SJSA1 (cell line): ENCODE measurements around the gene NEK6. TPM values are rescaled to one million over a fixed set of nuclear protein-coding genes. Genes with fewer than 3 reads are reported as not detected.

Experiments
- DNase-seq, 2 experiments: peaks; one replicate each; pipeline ENCODE4 v3.0.0-alpha.2; 2015 to 2020; ENCODE audit warnings: low spot score in 2 of 2, low read depth in 1 of 2
- H3K27ac ChIP-seq: fragments of 250-450 bp; sonication (Bioruptor Pico); 2 replicates; pipeline ENCODE4 v1.5.1; 2020; ENCODE audit warnings: mild to moderate bottlenecking, moderate library complexity
- H3K27me3 ChIP-seq: fragments of 250-450 bp; sonication (Bioruptor Pico); replicated peaks from 2 replicates; pipeline ENCODE4 v1.5.1; 2020; ENCODE audit warnings: mild to moderate bottlenecking, moderate library complexity
- H3K36me3 ChIP-seq: fragments of 250-450 bp; sonication (Bioruptor Pico); 2 replicates; pipeline ENCODE4 v1.5.1; 2020; ENCODE audit warnings: mild to moderate bottlenecking
- H3K4me1 ChIP-seq: fragments of 250-450 bp; sonication (Bioruptor Pico); replicated peaks from 2 replicates; pipeline ENCODE4 v1.6.1; 2021; ENCODE audit warnings: mild to moderate bottlenecking
- H3K4me3 ChIP-seq: fragments of 250-450 bp; sonication (Bioruptor Pico); 2 replicates; pipeline ENCODE4 v1.5.1; 2020; ENCODE audit warnings: mild to moderate bottlenecking
- H3K9me3 ChIP-seq: fragments of 250-450 bp; sonication (Bioruptor Pico); replicated peaks from 2 replicates; pipeline ENCODE4 v1.5.1; 2020; ENCODE audit warnings: mild to moderate bottlenecking
- total RNA-seq: library from RNA; depleted of rRNA; stranded (reverse); fragments of >200 nt; shearing (Covaris generic); gene quantifications from 2 replicates; pipeline ENCODE4 v1.2.3, GENCODE V29; 2014; rRNA removed

Gene NEK6
- total RNA-seq, result 32.0 and 35.5 TPM in 2 replicates

- no peak for DNase-seq
- Histone ChIP-seq H3K27me3 (no peaks in the 10 kb centered on the region), H3K4me1 (peaks cover 66% of the 10 kb centered on the region), H3K36me3 (peaks cover 13% of the 10 kb centered on the region), H3K9me3 (no peaks in the 10 kb centered on the region), H3K27ac (peak within 1 kb of the TSS; percentile 73), H3K4me3 (peak within 1 kb of the TSS; percentile 78)
These were observed at the start of gene NEK6 for GRCh38 chr9:124257844-124258606. NEK6 (plus strand) TSS chr9:124257949; CDS start chr9:124301965, 44,016 bp downstream.

DNA sequence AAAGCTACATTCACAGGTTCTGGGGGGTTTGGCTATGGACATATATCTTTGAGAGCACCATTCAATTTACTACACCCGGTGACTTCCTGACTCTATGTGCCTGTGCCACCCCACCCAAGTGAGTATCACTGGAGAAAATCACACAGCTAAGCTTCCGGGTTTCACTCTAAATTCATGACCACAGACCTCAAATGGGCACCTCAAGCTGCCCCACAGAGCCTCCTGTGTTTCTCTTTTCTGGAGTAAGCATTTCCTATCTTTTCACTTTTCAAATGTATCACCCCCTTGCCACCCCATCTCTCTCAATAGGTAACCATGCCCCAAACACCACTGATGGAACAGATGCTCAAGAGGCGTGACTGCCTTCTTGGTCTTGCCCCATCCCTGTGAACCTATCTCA is 49.2 kb upstream of the NEK6 start:
- no peak for DNase-seq
- no peak overlapping the region for H3K27ac ChIP-seq
- H3K36me3 ChIP-seq, result no peaks in the 10 kb centered on the region
- H3K9me3 ChIP-seq, result no peaks in the 10 kb centered on the region
- peaks cover 23% of the 10 kb centered on the region for H3K4me1 ChIP-seq
- no peaks in the 10 kb centered on the region for H3K27me3 ChIP-seq
- H3K4me3 ChIP-seq, result no peak overlapping the region

- H3K9me3 ChIP-seq, result no peaks in the 10 kb centered on the region
- DNase-seq, result no peak
- H3K27ac ChIP-seq, result no peak overlapping the region
- H3K4me3 ChIP-seq, result no peak overlapping the region
- H3K36me3 ChIP-seq, result no peaks in the 10 kb centered on the region
- no peaks in the 10 kb centered on the region for H3K27me3 ChIP-seq
- peaks cover 23% of the 10 kb centered on the region for H3K4me1 ChIP-seq
These were observed 48.5 kb upstream of the NEK6 start for GRCh38 chr9:124209279-124209678.

DNA sequence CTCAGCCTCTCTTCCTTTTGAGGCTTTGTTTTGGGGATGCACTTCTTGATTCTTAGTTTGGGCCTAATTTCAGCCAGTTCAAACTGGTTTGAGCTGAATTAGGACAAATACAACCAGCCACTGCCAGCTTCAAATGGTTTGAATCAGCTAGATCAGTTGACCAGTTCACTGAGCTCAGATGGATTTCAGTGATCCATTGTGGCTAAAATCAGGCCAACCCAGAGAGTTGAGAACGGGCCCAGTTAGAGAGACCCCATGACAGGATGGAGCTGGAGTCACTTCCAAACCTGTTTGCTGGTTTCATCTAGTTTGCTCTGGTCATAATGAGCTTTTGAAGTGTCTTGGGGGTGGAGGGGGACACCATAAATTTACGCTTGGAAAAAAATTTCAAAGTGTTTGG is 48.0 kb upstream of the NEK6 start:
- Histone ChIP-seq H3K4me3 (no peak overlapping the region), H3K4me1 (peaks cover 23% of the 10 kb centered on the region), H3K27ac (no peak overlapping the region), H3K36me3 (no peaks in the 10 kb centered on the region), H3K9me3 (no peaks in the 10 kb centered on the region), H3K27me3 (no peaks in the 10 kb centered on the region)
- no peak for DNase-seq

DNA sequence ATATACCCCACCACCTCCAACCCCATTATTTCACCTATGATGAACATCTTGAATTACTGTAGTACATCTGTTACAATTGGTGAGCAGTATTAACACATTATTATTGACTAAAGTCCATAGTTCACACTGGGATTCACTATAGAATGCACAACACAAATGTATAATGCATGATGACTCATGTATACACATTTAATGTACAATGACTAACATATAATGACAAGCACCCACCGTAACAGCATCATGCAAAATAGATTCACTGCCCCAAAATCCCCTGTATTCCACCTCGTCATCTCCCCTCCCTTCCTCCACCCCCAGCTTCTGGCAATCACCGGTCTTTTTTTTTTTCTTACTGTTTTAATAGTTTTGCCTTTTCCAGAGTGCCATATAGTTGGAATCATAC is 47.1 kb upstream of the NEK6 start:
- Histone ChIP-seq H3K4me3 (no peak overlapping the region), H3K27me3 (no peaks in the 10 kb centered on the region), H3K27ac (no peak overlapping the region), H3K4me1 (peaks cover 23% of the 10 kb centered on the region), H3K36me3 (no peaks in the 10 kb centered on the region), H3K9me3 (no peaks in the 10 kb centered on the region)
- DNase-seq, result no peak

GRCh38 chr9:124212381-124213050 is 45.2 kb upstream of the NEK6 start:
- peaks cover 36% of the 10 kb centered on the region for H3K4me1 ChIP-seq
- DNase-seq, result peak; percentile 52 to 81
- no peak overlapping the region for H3K4me3 ChIP-seq
- no peaks in the 10 kb centered on the region for H3K9me3 ChIP-seq
- H3K27ac ChIP-seq, result peak overlapping the region; percentile 66
- H3K36me3 ChIP-seq, result no peaks in the 10 kb centered on the region
- H3K27me3 ChIP-seq, result no peaks in the 10 kb centered on the region

GRCh38 chr9:124213396-124213795 is 44.4 kb upstream of the NEK6 start:
- Histone ChIP-seq H3K36me3 (no peaks in the 10 kb centered on the region), H3K27me3 (no peaks in the 10 kb centered on the region), H3K4me3 (no peak overlapping the region)

GRCh38 chr9:124214116-124214515 is 43.6 kb upstream of the NEK6 start:
- Histone ChIP-seq H3K4me1 (peaks cover 50% of the 10 kb centered on the region), H3K27me3 (no peaks in the 10 kb centered on the region), H3K4me3 (no peak overlapping the region), H3K27ac (no peak overlapping the region), H3K9me3 (no peaks in the 10 kb centered on the region), H3K36me3 (no peaks in the 10 kb centered on the region)
- DNase-seq, result no peak

More at GRCh38 chr9:124213396-124213795, 44.4 kb upstream of the NEK6 start:
- Histone ChIP-seq H3K9me3 (no peaks in the 10 kb centered on the region), H3K27ac (no peak overlapping the region), H3K4me1 (peaks cover 43% of the 10 kb centered on the region)
- no peak for DNase-seq

DNA sequence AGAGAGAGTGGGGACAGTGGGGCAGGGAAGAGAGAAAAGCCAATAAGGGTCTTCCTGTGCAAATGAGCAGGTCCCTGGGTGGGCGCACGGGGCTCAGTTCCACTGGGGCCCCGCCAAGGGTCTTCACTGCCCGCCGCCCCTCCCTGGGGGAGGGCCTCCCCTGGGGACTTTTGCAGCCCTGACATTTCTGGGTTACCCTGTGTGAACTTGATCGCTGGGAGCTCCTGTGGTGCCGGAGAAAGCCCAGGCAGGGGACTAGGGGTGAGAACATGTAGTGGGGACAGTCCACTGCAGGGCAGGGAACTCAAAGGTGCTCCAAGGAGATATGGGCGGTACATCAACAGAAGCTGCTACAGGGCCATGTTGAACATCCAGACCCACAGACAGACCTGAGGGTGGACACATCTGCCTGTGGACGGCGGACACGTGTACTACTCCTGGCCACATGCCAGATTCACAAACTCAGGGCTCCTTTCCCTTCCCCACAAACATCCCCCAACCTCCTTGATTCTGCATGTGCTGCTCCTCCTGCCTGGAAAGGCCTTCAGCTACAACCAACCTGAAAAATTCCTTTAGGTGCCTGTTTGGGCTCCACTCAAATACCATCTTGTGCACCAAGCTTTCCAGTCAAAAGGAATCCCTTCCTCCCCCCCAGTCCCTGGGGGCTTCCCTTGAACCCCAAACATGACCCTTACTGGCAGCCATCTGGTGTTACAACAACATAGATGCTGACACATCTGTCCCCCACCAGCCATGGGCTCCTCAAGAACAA is 43.0 kb upstream of the NEK6 start:
- H3K4me3 ChIP-seq, result no peak overlapping the region
- no peak overlapping the region for H3K27ac ChIP-seq
- peaks cover 50% of the 10 kb centered on the region for H3K4me1 ChIP-seq
- no peaks in the 10 kb centered on the region for H3K9me3 ChIP-seq
- H3K27me3 ChIP-seq, result no peaks in the 10 kb centered on the region
- no peaks in the 10 kb centered on the region for H3K36me3 ChIP-seq
- no peak for DNase-seq

- Histone ChIP-seq H3K4me1 (peaks cover 50% of the 10 kb centered on the region), H3K36me3 (no peaks in the 10 kb centered on the region), H3K27me3 (no peaks in the 10 kb centered on the region), H3K9me3 (no peaks in the 10 kb centered on the region), H3K4me3 (no peak overlapping the region), H3K27ac (no peak overlapping the region)
- DNase-seq, result no peak
These were observed 42.3 kb upstream of the NEK6 start for GRCh38 chr9:124215368-124215910.

DNA sequence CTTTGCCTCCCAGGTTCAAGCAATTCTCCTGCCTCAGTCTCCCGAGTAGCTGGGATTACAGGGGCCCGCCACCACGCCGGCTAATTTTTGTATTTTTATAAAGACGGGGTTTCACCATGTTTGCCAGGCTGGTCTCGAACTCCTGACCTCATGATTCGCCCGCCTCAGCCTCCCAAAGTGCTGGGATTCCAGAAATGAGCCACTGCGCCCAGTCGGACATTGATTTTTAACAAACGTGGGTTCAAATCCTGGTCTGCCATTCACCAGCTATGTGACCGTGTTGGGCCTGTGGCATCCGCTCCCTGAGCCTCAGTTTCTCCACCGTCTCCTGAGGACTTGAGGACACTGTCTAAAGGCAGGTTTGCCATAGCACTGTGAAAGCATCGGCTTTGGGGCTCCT is 41.8 kb upstream of the NEK6 start:
- Histone ChIP-seq H3K4me1 (peaks cover 52% of the 10 kb centered on the region), H3K27ac (no peak overlapping the region), H3K4me3 (no peak overlapping the region), H3K36me3 (no peaks in the 10 kb centered on the region), H3K9me3 (no peaks in the 10 kb centered on the region), H3K27me3 (no peaks in the 10 kb centered on the region)
- DNase-seq, result no peak

- Histone ChIP-seq H3K4me3 (no peak overlapping the region), H3K27ac (no peak overlapping the region), H3K36me3 (no peaks in the 10 kb centered on the region), H3K4me1 (peaks cover 48% of the 10 kb centered on the region), H3K27me3 (no peaks in the 10 kb centered on the region), H3K9me3 (no peaks in the 10 kb centered on the region)
- DNase-seq, result no peak
These were observed 41.1 kb upstream of the NEK6 start for GRCh38 chr9:124216474-124217176.

GRCh38 chr9:124217836-124218437 is 39.8 kb upstream of the NEK6 start:
- H3K36me3 ChIP-seq, result no peaks in the 10 kb centered on the region
- no peaks in the 10 kb centered on the region for H3K9me3 ChIP-seq
- no peaks in the 10 kb centered on the region for H3K27me3 ChIP-seq
- no peak overlapping the region for H3K4me3 ChIP-seq
- no peak for DNase-seq
- no peak overlapping the region for H3K27ac ChIP-seq
- H3K4me1 ChIP-seq, result peaks cover 35% of the 10 kb centered on the region
